Nephron progenitor cell (in vitro differentiated cells): ENCODE data around the gene SORCS2.

Experiments
- DNase-seq: peaks from one replicate; pipeline ENCODE4 v3.0.0; 2021
- H3K27ac Mint-ChIP-seq: 2 replicates; pipeline ENCODE4 v1.8.0; 2021; ENCODE audit warnings: mild to moderate bottlenecking, moderate library complexity, mixed read lengths
- H3K27me3 Mint-ChIP-seq: 2 replicates; pipeline ENCODE4 v1.8.0; 2021; ENCODE audit warnings: mild to moderate bottlenecking, low read depth, mixed read lengths; ENCODE audit not compliant: poor library complexity
- H3K36me3 Mint-ChIP-seq: 2 replicates; pipeline ENCODE4 v1.8.0; 2021; ENCODE audit warnings: low read depth, mixed read lengths
- H3K4me1 Mint-ChIP-seq: 2 replicates; pipeline ENCODE4 v1.8.0; 2021; ENCODE audit warnings: mixed read lengths
- H3K4me3 Mint-ChIP-seq: 2 replicates; pipeline ENCODE4 v1.8.0; 2021; ENCODE audit warnings: mild to moderate bottlenecking, moderate library complexity, mixed read lengths
- H3K9me3 Mint-ChIP-seq: 2 replicates; pipeline ENCODE4 v1.8.0; 2021; ENCODE audit warnings: mild to moderate bottlenecking, moderate library complexity, mixed read lengths
- TF ChIP-seq, protein P1 (sequence below): fragments of 200-600 bp; sonication (generic); IDR thresholded peaks from 2 replicates; pipeline ENCODE4 v1.5.0; 2021; ENCODE audit warnings: antibody characterized with exemption

The SORCS2 gene

GRCh38 chr4:7737268-7737645, 544.9 kb downstream of the SORCS2 start:
- Mint-ChIP-seq H3K4me1 (peaks cover 4% of the 10 kb centered on the region), H3K9me3 (no peaks in the 10 kb centered on the region), H3K27ac (no peak overlapping the region), H3K36me3 (no peaks in the 10 kb centered on the region), H3K4me3 (no peak overlapping the region), H3K27me3 (peaks cover 5% of the 10 kb centered on the region)
- TF ChIP-seq, protein P1, sequence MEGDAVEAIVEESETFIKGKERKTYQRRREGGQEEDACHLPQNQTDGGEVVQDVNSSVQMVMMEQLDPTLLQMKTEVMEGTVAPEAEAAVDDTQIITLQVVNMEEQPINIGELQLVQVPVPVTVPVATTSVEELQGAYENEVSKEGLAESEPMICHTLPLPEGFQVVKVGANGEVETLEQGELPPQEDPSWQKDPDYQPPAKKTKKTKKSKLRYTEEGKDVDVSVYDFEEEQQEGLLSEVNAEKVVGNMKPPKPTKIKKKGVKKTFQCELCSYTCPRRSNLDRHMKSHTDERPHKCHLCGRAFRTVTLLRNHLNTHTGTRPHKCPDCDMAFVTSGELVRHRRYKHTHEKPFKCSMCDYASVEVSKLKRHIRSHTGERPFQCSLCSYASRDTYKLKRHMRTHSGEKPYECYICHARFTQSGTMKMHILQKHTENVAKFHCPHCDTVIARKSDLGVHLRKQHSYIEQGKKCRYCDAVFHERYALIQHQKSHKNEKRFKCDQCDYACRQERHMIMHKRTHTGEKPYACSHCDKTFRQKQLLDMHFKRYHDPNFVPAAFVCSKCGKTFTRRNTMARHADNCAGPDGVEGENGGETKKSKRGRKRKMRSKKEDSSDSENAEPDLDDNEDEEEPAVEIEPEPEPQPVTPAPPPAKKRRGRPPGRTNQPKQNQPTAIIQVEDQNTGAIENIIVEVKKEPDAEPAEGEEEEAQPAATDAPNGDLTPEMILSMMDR = no peak
- no peak for DNase-seq

DNA sequence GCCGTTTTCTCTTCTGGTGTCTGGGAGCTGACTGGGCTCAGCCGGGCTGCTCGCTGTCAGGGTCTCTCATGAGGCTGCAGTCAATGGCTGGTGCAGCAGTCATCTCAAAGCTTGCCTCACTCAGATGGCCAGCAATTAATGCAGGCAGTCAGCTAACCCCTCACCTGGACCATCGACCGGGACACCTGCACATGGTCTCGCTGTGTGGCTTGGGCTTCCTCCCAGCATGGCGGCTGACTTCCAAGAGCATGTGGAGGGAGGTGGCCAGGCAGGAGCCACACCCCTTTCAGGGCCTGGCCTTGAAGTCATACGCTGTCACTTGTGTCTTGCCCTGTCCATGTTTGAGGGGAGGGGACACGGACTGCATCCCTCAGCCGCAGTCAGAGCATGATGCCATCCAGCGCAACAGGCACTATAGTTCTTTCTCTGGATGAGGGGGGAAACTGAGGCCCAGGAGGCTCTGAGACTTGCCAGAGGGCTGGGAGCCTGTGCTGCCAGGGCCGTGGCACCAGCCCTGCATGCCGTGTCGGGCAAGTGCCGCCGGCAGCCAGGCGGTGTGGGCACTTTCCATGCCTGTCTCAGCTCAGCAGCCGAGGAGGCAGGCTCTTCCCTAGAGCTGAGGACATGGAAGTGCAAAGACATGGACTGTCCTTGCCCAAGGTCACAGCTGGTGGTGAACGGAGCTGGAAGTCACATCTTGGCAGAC, 545.6 kb downstream of the SORCS2 start:
- TF ChIP-seq, protein P1 = no peak
- Mint-ChIP-seq H3K4me3 (no peak overlapping the region), H3K36me3 (no peaks in the 10 kb centered on the region), H3K27ac (no peak overlapping the region), H3K9me3 (no peaks in the 10 kb centered on the region), H3K4me1 (peaks cover 5% of the 10 kb centered on the region), H3K27me3 (peaks cover 5% of the 10 kb centered on the region)
- no peak for DNase-seq

- TF ChIP-seq, protein P1 = no peak
- DNase-seq = no peak
- H3K27ac Mint-ChIP-seq = no peak overlapping the region
- H3K36me3 Mint-ChIP-seq = no peaks in the 10 kb centered on the region
- H3K27me3 Mint-ChIP-seq = peaks cover 5% of the 10 kb centered on the region
- H3K4me1 Mint-ChIP-seq = peaks cover 12% of the 10 kb centered on the region
- no peak overlapping the region for H3K4me3 Mint-ChIP-seq
- no peaks in the 10 kb centered on the region for H3K9me3 Mint-ChIP-seq
Observed at GRCh38 chr4:7738458-7739076, 546.2 kb downstream of the SORCS2 start.

GRCh38 chr4:7739077-7739917, 547.0 kb downstream of the SORCS2 start:
- Mint-ChIP-seq H3K27ac (no peak overlapping the region), H3K4me3 (no peak overlapping the region), H3K36me3 (no peaks in the 10 kb centered on the region), H3K27me3 (peaks cover 5% of the 10 kb centered on the region), H3K9me3 (no peaks in the 10 kb centered on the region), H3K4me1 (peaks cover 19% of the 10 kb centered on the region)
- DNase-seq = no peak
- TF ChIP-seq, protein P1 = no peak

GRCh38 chr4:7739918-7740865, 547.9 kb downstream of the SORCS2 start:
- Mint-ChIP-seq H3K27me3 (peaks cover 5% of the 10 kb centered on the region), H3K36me3 (no peaks in the 10 kb centered on the region), H3K27ac (no peak overlapping the region), H3K9me3 (no peaks in the 10 kb centered on the region), H3K4me1 (peaks cover 22% of the 10 kb centered on the region), H3K4me3 (no peak overlapping the region)
- TF ChIP-seq, protein P1 = no peak
- no peak for DNase-seq
